ENCODE results near the gene ZNF709.

Gene ZNF709

GRCh38 chr19:12411893-12412292, 72.7 kb downstream of the ZNF709 start:
- no peak overlapping the region for H3K4me3 ChIP-seq
- H3K27ac ChIP-seq: no peak overlapping the region
- no peak for TF ChIP-seq CTCF (IDR thresholded peaks at IDR 0.05)
- no peak for DNase-seq (ENCODE audit: low spot score)
